GM13976 (cell line): ENCODE data around the gene KCNJ12.

Experiments used
- DNase-seq: peaks from one replicate; pipeline ENCODE4 v3.0.0; 2012; ENCODE audit warnings: low spot score
- in situ Hi-C: fragments of 300-500 bp; cut with MboI; formaldehyde crosslinking; loops from one replicate; pipeline ENCODE4 v1.12.0; 2022; ENCODE audit warnings: low sequenced_read_pairs, mixed read lengths, inconsistent platforms; ENCODE audit not compliant: unreplicated experiment
- TF ChIP-seq, protein P1 (sequence below): IDR thresholded peaks from 2 replicates; pipeline ENCODE4 v1.5.1; 2012; ENCODE audit warnings: borderline replicate concordance, mild to moderate bottlenecking; ENCODE audit not compliant: insufficient read depth; ENCODE audit errors: extremely low read depth, missing control alignments, control extremely low read depth

Gene KCNJ12

GRCh38 chr17:21376759-21377690, 868 bp downstream of the KCNJ12 start:
- in situ Hi-C loops = no loop called here
- no peak for DNase-seq
- TF ChIP-seq, protein P1, sequence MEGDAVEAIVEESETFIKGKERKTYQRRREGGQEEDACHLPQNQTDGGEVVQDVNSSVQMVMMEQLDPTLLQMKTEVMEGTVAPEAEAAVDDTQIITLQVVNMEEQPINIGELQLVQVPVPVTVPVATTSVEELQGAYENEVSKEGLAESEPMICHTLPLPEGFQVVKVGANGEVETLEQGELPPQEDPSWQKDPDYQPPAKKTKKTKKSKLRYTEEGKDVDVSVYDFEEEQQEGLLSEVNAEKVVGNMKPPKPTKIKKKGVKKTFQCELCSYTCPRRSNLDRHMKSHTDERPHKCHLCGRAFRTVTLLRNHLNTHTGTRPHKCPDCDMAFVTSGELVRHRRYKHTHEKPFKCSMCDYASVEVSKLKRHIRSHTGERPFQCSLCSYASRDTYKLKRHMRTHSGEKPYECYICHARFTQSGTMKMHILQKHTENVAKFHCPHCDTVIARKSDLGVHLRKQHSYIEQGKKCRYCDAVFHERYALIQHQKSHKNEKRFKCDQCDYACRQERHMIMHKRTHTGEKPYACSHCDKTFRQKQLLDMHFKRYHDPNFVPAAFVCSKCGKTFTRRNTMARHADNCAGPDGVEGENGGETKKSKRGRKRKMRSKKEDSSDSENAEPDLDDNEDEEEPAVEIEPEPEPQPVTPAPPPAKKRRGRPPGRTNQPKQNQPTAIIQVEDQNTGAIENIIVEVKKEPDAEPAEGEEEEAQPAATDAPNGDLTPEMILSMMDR = no peak

- TF ChIP-seq, protein P1 = no peak
- DNase-seq = no peak
- in situ Hi-C loops = no loop called here
Measured at GRCh38 chr17:21377705-21378396, 1.7 kb downstream of the KCNJ12 start.

DNA sequence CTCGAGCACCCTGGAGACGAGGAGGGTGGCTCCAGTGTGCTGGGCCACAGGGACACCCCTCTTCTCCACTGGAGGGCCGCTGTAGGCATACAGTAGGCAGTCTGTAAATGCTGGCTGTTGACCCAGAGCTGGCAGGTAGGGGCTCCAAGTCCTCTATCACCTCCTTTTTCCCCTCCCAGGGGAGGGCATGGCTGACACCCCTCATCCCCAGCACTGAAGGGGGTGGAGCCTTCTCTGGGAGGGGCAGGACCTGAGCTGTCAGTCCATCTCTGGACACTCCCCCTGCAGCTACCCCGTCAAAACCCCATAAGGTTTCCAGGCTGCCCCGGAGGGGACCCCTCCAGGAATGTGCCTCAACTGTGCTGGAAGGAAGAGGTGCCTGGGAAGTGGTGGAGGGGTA, 2.4 kb downstream of the KCNJ12 start:
- TF ChIP-seq, protein P1 = no peak
- no peak for DNase-seq
- in situ Hi-C loops = no loop called here

- no peak for DNase-seq
- in situ Hi-C loops = no loop called here
- TF ChIP-seq, protein P1 = no peak
Measured at GRCh38 chr17:21379080-21379711, 3.0 kb downstream of the KCNJ12 start.

GRCh38 chr17:21380659-21381058, 4.5 kb downstream of the KCNJ12 start:
- TF ChIP-seq, protein P1 = no peak
- DNase-seq = no peak
- in situ Hi-C loops = no loop called here

- in situ Hi-C loops = no loop called here
- TF ChIP-seq, protein P1 = no peak
- no peak for DNase-seq
Measured at GRCh38 chr17:21381076-21381706, 5.0 kb downstream of the KCNJ12 start.
